HFFc6 (cell line): ENCODE measurements around the gene CXCL5. TPM values are rescaled to one million over a fixed set of nuclear protein-coding genes. Genes with fewer than 3 reads are reported as not detected.
"Not testable (repeated sequence)": the region's sequence is repeated elsewhere in the genome, so short reads cannot be mapped to it uniquely, and the experiment has no call there.

Source experiments
- DNase-seq: peaks from one replicate; pipeline ENCODE4 v3.0.0-alpha.2; 2018
- H3K27ac Mint-ChIP-seq: 2 replicates; pipeline ENCODE4 v1.8.0; 2020; ENCODE audit warnings: mild to moderate bottlenecking, mixed read lengths
- H3K27me3 Mint-ChIP-seq: 2 replicates; pipeline ENCODE4 v1.8.0; 2021; ENCODE audit warnings: mild to moderate bottlenecking, moderate library complexity, mixed read lengths; ENCODE audit not compliant: insufficient read depth
- H3K36me3 Mint-ChIP-seq: 2 replicates; pipeline ENCODE4 v1.8.0; 2021; ENCODE audit warnings: low read depth, mixed read lengths
- H3K4me1 Mint-ChIP-seq: 2 replicates; pipeline ENCODE4 v1.8.0; 2020; ENCODE audit warnings: low read depth, mixed read lengths
- H3K4me3 Mint-ChIP-seq: 2 replicates; pipeline ENCODE4 v1.8.0; 2020; ENCODE audit warnings: mild to moderate bottlenecking, moderate library complexity, mixed read lengths
- H3K9me3 Mint-ChIP-seq: 2 replicates; pipeline ENCODE4 v1.8.0; 2020; ENCODE audit warnings: mild to moderate bottlenecking, mixed read lengths
- total RNA-seq, 6 experiments: library from RNA; stranded (reverse); fragmentation: NEBNext Ultra II Directional; extraction: Animal tissue kit (Norgen Biotek cat#: 25700); gene quantifications; 2 replicates in 1 of 6; 3 replicates in 5 of 6; pipeline ENCODE4 v1.2.3, GENCODE V29; 2021
- TF ChIP-seq, protein P1 (sequence below): fragments of 200-600 bp; sonication (generic); IDR thresholded peaks from 2 replicates; pipeline ENCODE4 v1.5.0; 2021; ENCODE audit warnings: antibody characterized with exemption, mild to moderate bottlenecking

Gene CXCL5
- total RNA-seq, 6 experiments from 2014 or later = 0.07 to 0.17 (median 0.14) TPM; not detected in 3

DNA sequence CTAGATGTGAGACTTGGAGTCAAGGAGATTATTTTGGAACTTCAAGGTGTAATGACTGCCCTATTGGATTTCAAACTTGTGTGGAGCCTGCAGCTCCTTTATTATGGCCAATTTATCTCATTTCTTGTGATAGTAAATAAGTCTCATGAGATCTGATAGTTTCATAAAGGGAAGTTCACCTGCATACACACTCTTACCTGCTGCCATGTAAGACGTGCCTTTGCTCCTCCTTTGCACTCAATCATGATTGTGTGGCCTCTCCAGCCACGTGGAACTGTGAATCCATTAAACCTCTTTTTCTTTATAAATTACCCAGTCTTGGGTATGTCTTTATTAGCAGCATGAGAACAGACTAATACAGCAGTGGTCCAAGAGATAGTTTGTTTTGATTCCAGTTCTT lies 35.8 kb downstream of the CXCL5 start:
- Mint-ChIP-seq H3K4me1 (no peaks in the 10 kb centered on the region), H3K4me3 (no peak overlapping the region), H3K9me3 (peaks cover 28% of the 10 kb centered on the region), H3K27ac (no peak overlapping the region), H3K36me3 (peaks cover 8% of the 10 kb centered on the region; the same call in 1 of the 2 replicates), H3K27me3 (peaks cover 5% of the 10 kb centered on the region)
- DNase-seq = no peak
- TF ChIP-seq, protein P1, sequence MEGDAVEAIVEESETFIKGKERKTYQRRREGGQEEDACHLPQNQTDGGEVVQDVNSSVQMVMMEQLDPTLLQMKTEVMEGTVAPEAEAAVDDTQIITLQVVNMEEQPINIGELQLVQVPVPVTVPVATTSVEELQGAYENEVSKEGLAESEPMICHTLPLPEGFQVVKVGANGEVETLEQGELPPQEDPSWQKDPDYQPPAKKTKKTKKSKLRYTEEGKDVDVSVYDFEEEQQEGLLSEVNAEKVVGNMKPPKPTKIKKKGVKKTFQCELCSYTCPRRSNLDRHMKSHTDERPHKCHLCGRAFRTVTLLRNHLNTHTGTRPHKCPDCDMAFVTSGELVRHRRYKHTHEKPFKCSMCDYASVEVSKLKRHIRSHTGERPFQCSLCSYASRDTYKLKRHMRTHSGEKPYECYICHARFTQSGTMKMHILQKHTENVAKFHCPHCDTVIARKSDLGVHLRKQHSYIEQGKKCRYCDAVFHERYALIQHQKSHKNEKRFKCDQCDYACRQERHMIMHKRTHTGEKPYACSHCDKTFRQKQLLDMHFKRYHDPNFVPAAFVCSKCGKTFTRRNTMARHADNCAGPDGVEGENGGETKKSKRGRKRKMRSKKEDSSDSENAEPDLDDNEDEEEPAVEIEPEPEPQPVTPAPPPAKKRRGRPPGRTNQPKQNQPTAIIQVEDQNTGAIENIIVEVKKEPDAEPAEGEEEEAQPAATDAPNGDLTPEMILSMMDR = no peak

DNA sequence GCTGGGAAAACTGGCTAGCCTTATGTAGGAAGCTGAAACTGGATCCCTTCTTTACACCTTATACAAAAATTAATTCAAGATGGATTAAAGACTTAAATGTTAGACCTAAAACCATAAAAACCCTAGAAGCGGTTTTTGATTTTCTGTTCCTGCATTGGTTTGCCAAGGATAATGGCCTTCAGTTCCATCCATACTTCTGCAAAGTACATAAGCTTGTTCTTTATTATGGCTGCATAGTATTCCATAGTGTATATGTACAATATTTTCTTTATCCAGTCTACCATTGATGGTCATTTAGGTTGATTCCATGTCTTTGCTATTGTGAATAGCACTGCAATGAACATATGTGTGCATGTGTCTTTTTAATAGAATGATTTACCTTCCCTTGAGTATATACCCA lies 39.4 kb downstream of the CXCL5 start:
- not testable (repeated sequence) for DNase-seq, H3K27ac Mint-ChIP-seq, H3K4me1 Mint-ChIP-seq, H3K4me3 Mint-ChIP-seq
- Mint-ChIP-seq H3K27me3 (peaks cover 11% of the 10 kb centered on the region), H3K36me3 (peaks cover 13% of the 10 kb centered on the region; the same call in 1 of the 2 replicates), H3K9me3 (peaks cover 47% of the 10 kb centered on the region)

DNA sequence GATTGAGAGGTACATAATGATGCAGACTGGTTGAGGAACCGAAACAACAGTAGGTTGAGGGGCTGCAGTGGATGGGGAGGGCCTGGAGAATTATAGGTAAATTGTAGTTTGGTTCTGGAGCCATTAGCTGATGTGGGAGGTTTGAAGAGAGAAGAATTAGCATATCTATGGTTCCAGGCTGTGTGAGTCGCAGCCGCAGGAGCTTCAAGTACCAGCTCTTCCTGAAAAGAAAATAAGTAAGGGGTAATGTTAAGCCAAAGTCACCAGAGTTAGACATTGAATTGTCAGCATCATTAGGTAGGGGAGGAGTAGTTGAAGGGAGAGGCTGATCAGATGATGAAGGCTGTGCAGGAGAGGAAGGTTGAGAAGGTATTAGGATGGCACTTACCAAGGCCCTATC lies 46.1 kb downstream of the CXCL5 start:
- H3K27me3 Mint-ChIP-seq = peaks cover 14% of the 10 kb centered on the region
- H3K4me3 Mint-ChIP-seq = no peak overlapping the region
- no peak for DNase-seq
- H3K36me3 Mint-ChIP-seq = peaks cover 5% of the 10 kb centered on the region; the same call in 1 of the 2 replicates
- H3K4me1 Mint-ChIP-seq = no peaks in the 10 kb centered on the region
- peaks cover 15% of the 10 kb centered on the region; the same call in 1 of the 2 replicates for H3K9me3 Mint-ChIP-seq
- TF ChIP-seq, protein P1 = no peak
- no peak overlapping the region for H3K27ac Mint-ChIP-seq

DNA sequence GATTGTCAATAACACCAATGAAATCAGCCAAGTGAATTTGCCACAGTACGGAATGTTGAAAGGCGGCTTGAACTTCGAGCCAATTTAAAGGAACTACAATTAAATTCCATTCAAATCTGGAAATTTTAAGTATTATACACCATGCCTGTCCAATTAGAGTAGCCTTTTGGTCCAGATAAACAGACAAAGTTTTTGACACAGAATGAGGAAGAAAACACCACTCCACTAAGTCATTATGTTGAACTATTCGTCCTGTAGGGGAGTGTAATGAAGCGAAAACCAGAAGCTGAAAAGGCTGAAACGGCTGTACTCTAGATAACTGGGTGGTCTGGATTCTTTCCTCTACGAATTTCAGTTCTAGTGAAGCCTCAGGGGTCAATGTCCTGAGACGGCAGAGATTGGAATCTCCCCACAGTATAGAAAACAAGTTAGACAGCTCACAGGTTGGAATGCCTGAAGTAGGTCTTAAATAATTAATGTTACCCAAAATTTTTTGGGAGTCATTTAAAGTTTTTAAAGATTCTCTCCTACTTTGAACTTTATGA lies 48.0 kb downstream of the CXCL5 start:
- not testable (repeated sequence) for DNase-seq, H3K9me3 Mint-ChIP-seq, H3K36me3 Mint-ChIP-seq, H3K27ac Mint-ChIP-seq, H3K4me3 Mint-ChIP-seq, H3K4me1 Mint-ChIP-seq
- H3K27me3 Mint-ChIP-seq = peaks cover 17% of the 10 kb centered on the region

DNA sequence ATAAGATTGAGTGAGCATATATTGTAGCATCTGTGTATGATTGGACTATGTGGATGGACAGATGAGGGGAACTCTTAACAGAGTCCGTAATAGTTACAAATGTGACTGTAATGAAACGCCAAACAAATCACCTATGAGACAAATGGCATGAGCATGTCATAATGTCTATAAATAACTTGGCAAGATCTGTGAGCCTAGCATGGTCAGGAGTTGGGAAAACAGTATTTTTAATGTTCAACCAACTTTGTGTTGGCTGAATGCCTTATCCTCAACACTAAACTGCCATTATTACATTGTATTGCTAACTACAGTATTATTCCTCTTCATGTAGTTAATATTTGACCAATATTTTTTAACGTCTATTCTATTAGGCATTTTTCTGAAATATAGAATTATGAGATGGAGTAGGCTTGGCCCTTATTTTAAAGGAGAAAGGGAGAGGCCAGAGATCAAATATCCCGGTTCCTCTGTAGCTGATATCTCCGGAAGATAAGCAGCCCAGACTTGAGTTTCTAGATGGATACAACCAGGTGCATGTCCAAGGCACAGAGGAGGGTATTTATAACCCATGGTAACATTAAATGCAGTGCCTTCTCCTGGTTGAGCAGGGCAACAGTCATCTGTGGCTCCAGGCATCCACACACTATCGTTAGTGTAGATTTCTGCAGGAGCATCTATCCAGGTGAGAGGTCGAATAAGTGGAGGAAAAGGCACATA lies 49.3 kb downstream of the CXCL5 start:
- Mint-ChIP-seq H3K27ac (no peak overlapping the region), H3K4me1 (no peaks in the 10 kb centered on the region)

DNA sequence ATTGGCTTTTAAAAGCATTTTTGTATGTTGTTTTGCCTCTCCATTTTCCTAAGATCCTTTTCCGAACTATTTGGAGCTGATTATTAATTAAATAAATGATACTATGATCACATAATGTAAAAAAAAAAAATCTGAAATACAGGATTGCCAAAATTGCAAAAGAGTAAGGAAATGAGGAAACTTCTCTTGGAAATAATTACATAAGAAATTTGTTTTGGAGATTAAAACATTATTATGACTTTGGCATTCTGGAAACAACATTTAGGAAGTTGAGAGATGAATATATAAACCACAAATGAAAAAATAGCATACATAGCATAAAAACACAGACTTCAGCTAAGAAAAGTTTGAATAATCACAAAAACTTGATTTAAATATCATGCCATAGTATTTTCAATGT lies 50.2 kb downstream of the CXCL5 start:
- H3K4me3 Mint-ChIP-seq = no peak overlapping the region
- H3K4me1 Mint-ChIP-seq = no peaks in the 10 kb centered on the region
- TF ChIP-seq, protein P1 = no peak
- H3K27me3 Mint-ChIP-seq = peaks cover 33% of the 10 kb centered on the region
- no peak for DNase-seq
- no peaks in the 10 kb centered on the region for H3K9me3 Mint-ChIP-seq
- no peaks in the 10 kb centered on the region for H3K36me3 Mint-ChIP-seq
- H3K27ac Mint-ChIP-seq = no peak overlapping the region

More for the DNA sequence above, 49.3 kb downstream of the CXCL5 start:
- Mint-ChIP-seq H3K9me3 (peaks cover under 1% of the 10 kb centered on the region; the same call in 1 of the 2 replicates), H3K4me3 (no peak overlapping the region), H3K27me3 (peaks cover 25% of the 10 kb centered on the region), H3K36me3 (no peaks in the 10 kb centered on the region)
- DNase-seq = no peak
- TF ChIP-seq, protein P1 = no peak
